Stimulated activated memory B cell treated with anti-CD40 and anti-IgM and Interleukin-4, amounts not matched to agents 10 μg/mL and 1 μg/mL and 100 μg/mL, for 72 hours (primary cell): ENCODE data around the gene KLK5.
A peak's percentile ranks its signal among the peaks of the same experiment; 100 is the strongest.
"Not testable (repeated sequence)": the region's sequence is repeated elsewhere in the genome, so short reads cannot be mapped to it uniquely, and the experiment has no call there.

Experiments
- ATAC-seq: fragments of 150-1000 bp; cut with Tn5 transposase; 2 replicates; pipeline ENCODE4 v1.10.0; 2021
- H3K27ac Mint-ChIP-seq: one replicate; pipeline ENCODE4 v1.8.0; 2022; ENCODE audit warnings: mild to moderate bottlenecking, mixed read lengths
- H3K27me3 Mint-ChIP-seq: one replicate; pipeline ENCODE4 v1.8.0; 2022; ENCODE audit warnings: mixed read lengths
- H3K36me3 Mint-ChIP-seq: one replicate; pipeline ENCODE4 v1.8.0; 2022; ENCODE audit warnings: mixed read lengths
- H3K4me1 Mint-ChIP-seq: one replicate; pipeline ENCODE4 v1.8.0; 2022; ENCODE audit warnings: mixed read lengths
- H3K4me3 Mint-ChIP-seq: one replicate; pipeline ENCODE4 v1.8.0; 2022; ENCODE audit warnings: mild to moderate bottlenecking, moderate library complexity, mixed read lengths
- H3K9me3 Mint-ChIP-seq: one replicate; pipeline ENCODE4 v1.8.0; 2022; ENCODE audit warnings: mixed read lengths

Gene KLK5

DNA sequence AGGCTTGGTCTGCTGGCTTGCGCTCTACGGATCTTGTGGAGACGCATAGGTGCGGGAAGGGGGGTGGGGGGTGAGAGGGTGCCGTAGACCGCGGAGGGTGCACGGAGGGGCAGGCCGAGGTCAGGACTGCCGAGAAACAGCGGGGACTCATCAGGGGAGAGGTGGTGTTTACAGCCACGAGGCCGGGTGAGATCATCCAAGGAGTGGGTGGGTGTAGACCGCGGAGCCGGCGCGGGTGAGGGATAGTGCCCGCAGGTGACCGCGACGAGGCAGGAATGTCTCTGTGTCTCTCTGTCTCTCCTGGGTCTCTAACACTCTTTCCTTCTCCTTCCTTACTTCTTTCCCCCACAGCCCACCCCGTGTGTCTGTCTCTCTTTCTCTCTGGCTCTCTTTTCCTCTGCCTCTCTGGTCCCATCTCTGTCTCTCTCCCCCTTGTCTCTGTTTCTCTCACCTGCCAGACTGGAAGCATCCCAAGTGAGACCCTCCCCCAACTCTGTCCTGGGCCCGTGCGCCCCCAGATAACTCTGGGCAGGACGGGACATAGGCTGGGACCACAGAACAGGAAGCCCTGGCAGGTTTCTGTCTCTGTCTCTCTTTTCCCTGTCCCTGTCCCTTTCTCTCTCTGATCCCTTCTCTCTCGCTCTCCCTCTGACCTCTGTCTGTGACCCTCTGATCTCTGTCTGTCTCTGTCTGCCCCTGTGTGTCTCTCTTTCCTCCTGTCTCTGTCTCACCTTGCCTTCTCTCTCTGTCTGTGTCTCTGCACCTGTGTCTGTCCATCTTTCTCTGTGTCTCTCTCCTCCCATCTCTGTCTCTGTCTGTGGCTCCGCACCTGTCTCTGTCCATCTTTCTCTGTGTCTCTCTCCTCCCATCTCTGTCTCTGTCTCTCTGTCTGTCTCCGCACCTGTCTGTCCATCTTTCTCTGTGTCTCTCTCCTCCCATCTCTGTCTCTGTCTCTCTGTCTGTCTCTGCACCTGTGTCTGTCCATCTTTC is 39.8 kb downstream of the KLK5 start:
- H3K4me1 Mint-ChIP-seq: peaks cover 17% of the 10 kb centered on the region
- H3K27me3 Mint-ChIP-seq: peaks cover 8% of the 10 kb centered on the region
- H3K9me3 Mint-ChIP-seq: no peaks in the 10 kb centered on the region
- no peak overlapping the region for H3K4me3 Mint-ChIP-seq
- H3K36me3 Mint-ChIP-seq: no peaks in the 10 kb centered on the region
- peak; percentile 67 for ATAC-seq
- no peak overlapping the region for H3K27ac Mint-ChIP-seq

DNA sequence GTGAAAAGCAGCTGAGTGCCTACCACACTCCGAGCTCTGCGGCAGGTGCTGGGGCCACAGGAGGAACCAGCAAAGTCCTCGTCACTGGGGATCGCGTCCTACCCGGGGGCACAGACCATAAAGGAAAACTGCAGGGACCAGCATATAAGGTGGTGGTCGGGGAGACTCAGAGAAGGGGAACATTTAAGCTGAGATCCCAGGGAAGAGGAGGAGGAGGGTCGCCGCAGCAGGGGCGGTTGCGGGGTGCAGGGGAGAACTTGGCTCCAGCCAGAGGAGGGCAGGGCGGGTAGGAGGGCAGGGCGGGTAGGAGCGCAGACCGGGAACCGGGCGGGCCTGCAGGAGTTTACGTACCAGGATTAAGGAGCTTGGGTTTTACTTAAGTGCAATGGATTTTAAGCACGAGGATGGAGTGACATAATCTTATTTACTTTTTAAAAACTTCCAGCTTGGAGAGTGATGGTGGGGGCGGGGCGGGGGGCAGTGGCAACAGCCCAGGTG is 40.7 kb downstream of the KLK5 start:
- H3K36me3 Mint-ChIP-seq: no peaks in the 10 kb centered on the region
- H3K27ac Mint-ChIP-seq: no peak overlapping the region
- H3K27me3 Mint-ChIP-seq: peaks cover 6% of the 10 kb centered on the region
- H3K9me3 Mint-ChIP-seq: no peaks in the 10 kb centered on the region
- H3K4me3 Mint-ChIP-seq: no peak overlapping the region
- H3K4me1 Mint-ChIP-seq: peaks cover 17% of the 10 kb centered on the region
- ATAC-seq: no peak

DNA sequence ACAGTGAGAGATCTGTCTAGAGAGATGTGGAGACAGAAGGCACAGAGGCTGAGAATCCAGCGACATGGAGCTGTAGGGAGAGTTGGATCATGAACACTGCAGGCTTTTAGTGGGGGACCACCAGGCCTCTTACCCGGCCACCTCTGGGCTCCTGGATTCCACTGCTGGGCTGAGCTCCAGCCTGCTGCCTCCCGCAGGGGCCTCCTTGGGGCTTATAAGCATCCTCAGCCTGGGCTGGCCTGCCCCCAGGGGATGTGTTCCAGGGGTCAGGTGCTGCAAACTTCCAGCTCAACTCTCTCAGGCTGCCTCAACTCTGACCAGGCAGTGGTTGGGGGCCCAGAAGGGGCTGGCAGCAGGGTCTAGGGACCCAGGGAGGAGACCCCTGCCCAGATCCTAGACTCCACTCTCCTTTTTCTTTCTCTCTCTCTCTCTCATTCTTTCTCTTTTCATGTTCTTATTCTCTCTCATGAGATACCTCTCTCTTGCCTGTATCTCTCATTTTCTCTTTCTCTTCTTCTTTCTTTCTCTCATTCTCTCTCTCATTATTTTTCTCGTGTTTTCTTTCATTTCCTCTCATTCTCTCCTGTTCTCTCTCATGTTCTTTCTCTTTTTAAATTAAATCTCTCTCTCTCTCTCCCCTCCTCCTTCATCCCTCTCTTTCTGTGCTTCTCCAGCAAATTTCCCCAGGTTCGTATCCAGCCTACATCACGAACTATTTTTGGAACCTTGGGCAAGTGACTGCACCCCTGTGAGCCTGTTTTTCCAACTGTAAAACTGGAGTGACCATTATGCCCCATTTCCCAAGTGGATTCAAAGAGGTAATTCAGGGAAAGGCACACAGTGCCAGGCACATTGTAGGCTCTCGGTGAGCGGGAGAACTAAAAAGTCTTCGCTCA is 41.4 kb downstream of the KLK5 start, which contains the start of gene KLK4:
Gene KLK4 (minus strand): TSS at position 190 of the 896 bp plus-strand sequence. CDS start 657 bp downstream, outside the sequence.
- Mint-ChIP-seq H3K27me3 (no peaks in the 10 kb centered on the region), H3K9me3 (no peaks in the 10 kb centered on the region), H3K27ac (no peak within 1 kb of the TSS), H3K4me3 (no peak within 1 kb of the TSS), H3K36me3 (no peaks in the 10 kb centered on the region), H3K4me1 (peaks cover 17% of the 10 kb centered on the region)
- no peak for ATAC-seq

DNA sequence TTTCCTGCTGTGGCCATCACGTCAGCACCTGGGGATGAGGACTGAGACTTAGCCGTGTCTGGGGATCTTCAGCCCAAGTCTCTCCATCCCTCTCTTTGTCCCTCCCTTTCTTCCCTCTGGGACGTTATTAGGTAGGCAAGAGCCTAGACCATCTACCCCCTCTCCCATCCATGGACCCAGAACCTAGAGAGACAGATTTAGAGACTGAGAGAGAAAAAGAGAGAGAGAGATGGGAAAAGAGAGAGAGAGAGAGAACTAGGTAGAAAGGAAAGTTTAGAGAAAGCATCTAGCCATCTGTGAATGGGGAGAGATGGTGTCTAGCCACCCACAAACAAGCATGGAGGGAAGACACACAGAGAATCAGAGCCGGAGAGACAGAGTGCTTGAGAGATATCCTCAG is 42.1 kb downstream of the KLK5 start:
- no peaks in the 10 kb centered on the region for H3K36me3 Mint-ChIP-seq
- H3K9me3 Mint-ChIP-seq: no peaks in the 10 kb centered on the region
- H3K27ac Mint-ChIP-seq: no peak overlapping the region
- peaks cover 17% of the 10 kb centered on the region for H3K4me1 Mint-ChIP-seq
- ATAC-seq: no peak
- no peaks in the 10 kb centered on the region for H3K27me3 Mint-ChIP-seq
- H3K4me3 Mint-ChIP-seq: no peak overlapping the region

DNA sequence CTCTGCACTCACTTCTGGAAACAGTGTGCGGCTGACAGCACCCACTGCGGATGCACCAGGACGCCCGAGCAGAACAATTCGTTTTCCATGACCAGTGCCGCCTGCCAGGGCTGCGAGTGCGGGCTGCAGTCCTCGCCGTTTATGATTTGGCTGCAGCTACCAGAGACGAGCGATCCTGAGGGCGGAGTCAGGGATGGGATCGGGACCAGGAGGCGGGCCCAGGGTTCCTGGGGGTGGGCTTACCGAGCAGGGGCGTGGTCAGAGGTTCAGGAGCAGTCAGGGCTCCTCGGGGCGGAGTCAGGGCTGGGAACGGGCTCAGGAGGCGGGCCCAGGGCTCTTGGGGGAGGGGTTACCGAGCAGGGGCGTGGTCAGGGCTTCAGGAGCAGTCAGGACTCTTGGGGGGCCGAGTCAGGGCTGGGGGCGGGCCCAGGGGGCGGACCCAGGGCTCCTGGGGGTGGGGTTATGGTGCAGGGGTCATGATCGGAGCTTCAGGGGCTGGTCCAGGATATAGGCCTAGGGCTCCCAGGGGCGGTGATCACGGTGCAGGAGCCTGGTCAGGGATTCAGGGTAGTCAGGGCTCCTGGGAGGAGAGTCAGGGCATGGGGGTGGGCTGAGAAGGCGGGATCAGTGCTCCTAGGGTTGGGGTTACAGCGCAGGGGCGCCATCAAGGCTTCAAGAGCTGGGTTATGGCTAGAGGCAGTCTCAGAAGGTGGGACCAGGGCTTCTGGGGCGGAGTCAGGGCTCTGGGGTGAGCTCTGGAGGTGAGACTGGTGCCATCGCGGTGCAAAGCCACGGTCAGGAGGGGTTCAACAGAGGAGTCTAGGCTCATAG is 43.4 kb downstream of the KLK5 start:
- ATAC-seq: peak; percentile 78
- H3K4me1 Mint-ChIP-seq: peaks cover 17% of the 10 kb centered on the region
- H3K36me3 Mint-ChIP-seq: no peaks in the 10 kb centered on the region
- peak overlapping the region; percentile 69 for H3K4me3 Mint-ChIP-seq
- no peaks in the 10 kb centered on the region for H3K27me3 Mint-ChIP-seq
- H3K27ac Mint-ChIP-seq: peak overlapping the region; percentile 40
- no peaks in the 10 kb centered on the region for H3K9me3 Mint-ChIP-seq

DNA sequence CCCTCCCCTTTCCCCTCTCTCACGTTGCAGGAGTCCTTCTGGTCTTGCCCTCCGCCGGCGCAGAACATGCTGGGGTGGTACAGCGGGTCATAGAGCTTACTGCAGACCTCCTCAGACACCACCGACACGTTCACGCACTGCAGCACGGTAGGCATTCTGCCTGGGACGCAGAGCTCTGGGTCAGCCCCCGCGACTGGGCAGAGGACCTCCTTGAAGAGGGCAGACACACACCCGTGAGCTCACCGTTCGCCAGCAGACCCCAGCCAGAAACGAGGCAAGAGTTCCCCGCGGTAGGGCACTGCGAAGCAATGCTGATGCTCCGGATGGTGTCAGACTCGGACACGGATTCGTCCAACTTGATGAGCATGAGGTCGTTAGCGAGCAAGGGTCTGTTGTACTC is 44.5 kb downstream of the KLK5 start:
- no peak for ATAC-seq
- Mint-ChIP-seq H3K27ac (no peak overlapping the region), H3K9me3 (no peaks in the 10 kb centered on the region), H3K27me3 (no peaks in the 10 kb centered on the region), H3K4me1 (peaks cover 17% of the 10 kb centered on the region), H3K36me3 (no peaks in the 10 kb centered on the region), H3K4me3 (no peak overlapping the region)

DNA sequence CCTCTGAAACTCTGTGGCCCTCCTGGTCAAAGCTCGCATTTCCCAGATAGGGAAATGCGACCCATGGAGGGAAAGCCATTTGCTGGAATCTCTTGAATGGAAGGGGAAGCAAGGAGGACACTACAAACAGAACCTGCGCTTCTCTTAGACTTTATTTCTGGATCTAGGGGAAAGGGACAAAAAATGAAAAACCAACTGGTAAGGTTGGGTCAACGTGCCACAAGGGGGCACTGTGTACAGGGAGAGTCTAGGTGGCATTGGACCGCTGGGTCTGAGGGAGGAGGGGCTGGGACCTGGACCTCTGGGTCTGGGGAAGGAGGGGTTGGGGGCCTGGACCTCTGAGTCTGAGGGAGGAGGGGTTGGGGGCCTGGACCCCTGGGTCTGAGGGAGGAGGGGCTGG is 46.6 kb downstream of the KLK5 start:
- Mint-ChIP-seq H3K4me1 (peaks cover 11% of the 10 kb centered on the region), H3K36me3 (no peaks in the 10 kb centered on the region), H3K27me3 (no peaks in the 10 kb centered on the region), H3K9me3 (no peaks in the 10 kb centered on the region), H3K4me3 (no peak overlapping the region), H3K27ac (no peak overlapping the region)
- ATAC-seq: no peak

DNA sequence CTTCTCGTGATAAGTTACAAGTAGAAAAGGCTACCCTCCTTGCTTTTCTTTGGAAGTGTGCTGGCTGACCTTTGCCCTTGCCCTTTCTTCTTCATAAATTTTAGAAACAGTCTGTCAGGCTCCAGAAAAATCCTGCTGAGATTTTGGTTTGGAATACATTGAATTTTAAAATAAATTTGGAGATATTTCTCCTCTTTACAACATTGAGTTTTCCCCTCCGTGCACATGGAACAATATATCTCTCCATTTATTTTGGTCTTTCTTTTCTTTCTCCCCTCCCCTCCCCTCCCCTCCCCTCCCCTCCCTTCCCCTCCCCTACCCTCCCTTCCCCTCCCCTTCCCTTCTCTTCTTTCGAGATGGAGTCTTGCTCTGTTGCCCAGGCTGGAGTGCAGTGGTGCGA is 50.2 kb downstream of the KLK5 start:
- Mint-ChIP-seq H3K4me1 (peaks cover 4% of the 10 kb centered on the region), H3K36me3 (no peaks in the 10 kb centered on the region), H3K27ac (no peak overlapping the region), H3K27me3 (no peaks in the 10 kb centered on the region), H3K9me3 (no peaks in the 10 kb centered on the region), H3K4me3 (no peak overlapping the region)
- ATAC-seq: no peak

DNA sequence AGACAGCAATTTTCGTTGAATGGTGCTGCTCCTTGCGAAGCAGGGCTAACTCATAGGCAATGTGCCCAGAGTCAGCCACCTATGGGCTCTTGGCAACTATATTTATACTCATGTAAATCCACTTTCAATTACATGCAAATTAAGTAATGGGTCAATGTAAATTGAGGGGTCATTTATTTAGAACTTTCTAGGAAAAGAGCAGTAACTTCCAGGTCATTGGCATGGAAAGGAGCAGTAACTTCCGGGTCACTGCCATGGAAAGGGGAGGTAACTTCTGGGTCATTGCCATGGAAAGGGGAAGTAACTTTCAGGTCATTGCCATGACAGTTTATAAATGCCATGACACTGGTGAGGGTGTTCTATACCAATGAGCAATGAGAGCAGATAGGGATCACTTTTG is 53.3 kb downstream of the KLK5 start:
- Mint-ChIP-seq H3K27ac (peak overlapping the region; percentile 59), H3K9me3 (peaks cover 4% of the 10 kb centered on the region), H3K4me3 (no peak overlapping the region), H3K36me3 (no peaks in the 10 kb centered on the region), H3K27me3 (no peaks in the 10 kb centered on the region), H3K4me1 (peaks cover 30% of the 10 kb centered on the region)
- ATAC-seq: no peak

DNA sequence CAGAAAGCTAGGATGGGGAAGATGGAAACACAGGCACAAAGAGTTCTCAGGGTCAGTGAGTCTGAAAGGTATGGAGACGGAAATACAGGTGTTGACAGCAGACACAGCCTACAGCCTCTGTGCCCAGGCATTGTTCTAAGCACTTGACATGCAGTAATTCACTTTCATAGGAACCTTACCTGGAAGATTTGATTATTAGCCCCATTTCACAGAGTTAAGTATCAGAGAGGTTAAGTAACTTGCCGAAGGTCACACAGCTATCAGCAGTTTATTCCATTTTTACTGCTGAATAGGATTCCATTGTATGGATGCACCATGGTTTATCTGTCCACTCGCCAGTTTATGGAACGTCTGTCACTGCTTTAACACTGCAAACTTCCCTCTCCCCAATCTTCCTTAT is 54.8 kb downstream of the KLK5 start:
- no peak overlapping the region for H3K4me3 Mint-ChIP-seq
- peaks cover 4% of the 10 kb centered on the region for H3K9me3 Mint-ChIP-seq
- H3K4me1 Mint-ChIP-seq: peaks cover 35% of the 10 kb centered on the region
- H3K36me3 Mint-ChIP-seq: no peaks in the 10 kb centered on the region
- no peak for ATAC-seq
- no peaks in the 10 kb centered on the region for H3K27me3 Mint-ChIP-seq
- H3K27ac Mint-ChIP-seq: peak overlapping the region; percentile 94

DNA sequence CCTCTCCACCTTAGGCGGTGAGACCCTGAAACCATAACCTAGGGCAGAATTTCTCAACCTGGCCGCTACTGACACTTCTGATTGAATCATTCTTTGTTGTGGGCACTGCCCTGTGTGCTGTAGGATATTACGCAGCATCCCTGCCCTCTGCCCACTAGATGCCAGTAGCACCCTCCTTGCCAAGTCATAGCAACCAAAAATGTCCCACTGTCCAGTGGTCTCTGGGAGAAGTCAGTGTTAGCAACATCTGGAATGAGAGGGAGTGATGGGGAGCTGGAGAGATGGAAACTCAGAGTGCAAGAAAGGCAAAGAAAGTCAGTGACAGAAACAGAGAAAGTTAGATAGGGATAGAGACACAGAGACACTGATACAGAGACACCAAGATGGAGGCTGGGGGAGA is 55.2 kb downstream of the KLK5 start:
- peaks cover 36% of the 10 kb centered on the region for H3K4me1 Mint-ChIP-seq
- ATAC-seq: no peak
- no peak overlapping the region for H3K4me3 Mint-ChIP-seq
- H3K36me3 Mint-ChIP-seq: no peaks in the 10 kb centered on the region
- H3K9me3 Mint-ChIP-seq: peaks cover 4% of the 10 kb centered on the region
- peak overlapping the region; percentile 94 for H3K27ac Mint-ChIP-seq
- H3K27me3 Mint-ChIP-seq: no peaks in the 10 kb centered on the region

DNA sequence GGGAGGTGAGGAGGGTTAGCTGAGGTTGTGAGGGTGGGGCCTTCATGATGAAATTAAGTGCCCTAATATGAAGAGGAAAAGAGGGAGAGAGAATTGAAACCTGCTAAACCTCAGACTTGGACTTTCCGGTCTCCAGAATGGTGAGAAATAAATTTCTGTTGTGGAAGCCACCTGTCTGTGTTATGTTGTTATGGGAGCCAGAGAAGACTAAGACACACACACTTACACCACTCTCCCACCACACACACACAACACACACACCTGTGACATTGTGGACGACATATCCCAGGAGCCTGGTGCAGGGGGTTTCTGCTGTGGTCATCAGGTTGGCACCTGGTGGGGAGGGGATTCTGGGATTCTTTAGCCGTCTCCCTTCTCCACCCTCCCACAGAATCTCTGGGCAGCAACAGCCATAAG is 55.6 kb downstream of the KLK5 start:
- ATAC-seq: peak; percentile 49
- peaks cover 4% of the 10 kb centered on the region for H3K9me3 Mint-ChIP-seq
- no peaks in the 10 kb centered on the region for H3K27me3 Mint-ChIP-seq
- H3K36me3 Mint-ChIP-seq: no peaks in the 10 kb centered on the region
- H3K27ac Mint-ChIP-seq: peak overlapping the region; percentile 94
- H3K4me1 Mint-ChIP-seq: peaks cover 41% of the 10 kb centered on the region
- H3K4me3 Mint-ChIP-seq: peak overlapping the region; percentile 50

DNA sequence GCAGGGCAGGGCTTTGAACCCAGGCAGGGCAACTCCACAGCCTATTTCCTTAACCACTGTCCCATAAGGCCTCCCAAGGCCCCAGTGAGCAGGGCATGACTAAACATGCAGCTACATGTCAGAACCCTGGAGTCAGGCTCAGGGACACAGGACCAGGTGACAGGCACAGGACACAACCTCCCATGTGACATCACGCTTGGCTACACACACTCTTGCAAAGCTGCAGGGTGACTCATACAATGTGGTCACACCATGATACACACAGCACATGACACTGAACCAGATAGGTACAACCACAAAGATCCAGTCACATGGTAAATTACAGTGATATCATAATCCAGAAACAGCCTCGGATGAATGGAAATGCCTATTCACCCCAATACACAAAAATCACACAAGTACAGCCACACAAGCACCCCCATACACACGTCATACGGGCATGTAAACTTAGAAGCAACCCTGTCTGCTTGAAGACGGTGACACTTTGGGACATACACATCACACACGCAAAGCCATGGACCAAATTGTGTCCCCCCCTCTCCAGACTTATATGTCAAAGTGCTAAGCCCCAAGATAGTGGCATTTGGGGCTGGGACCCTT is 56.1 kb downstream of the KLK5 start:
- Mint-ChIP-seq H3K36me3 (no peaks in the 10 kb centered on the region), H3K27me3 (no peaks in the 10 kb centered on the region), H3K4me3 (peak overlapping the region; percentile 50), H3K27ac (peak overlapping the region; percentile 94), H3K4me1 (peaks cover 46% of the 10 kb centered on the region), H3K9me3 (peaks cover 4% of the 10 kb centered on the region)
- peak; percentile 99 for ATAC-seq

DNA sequence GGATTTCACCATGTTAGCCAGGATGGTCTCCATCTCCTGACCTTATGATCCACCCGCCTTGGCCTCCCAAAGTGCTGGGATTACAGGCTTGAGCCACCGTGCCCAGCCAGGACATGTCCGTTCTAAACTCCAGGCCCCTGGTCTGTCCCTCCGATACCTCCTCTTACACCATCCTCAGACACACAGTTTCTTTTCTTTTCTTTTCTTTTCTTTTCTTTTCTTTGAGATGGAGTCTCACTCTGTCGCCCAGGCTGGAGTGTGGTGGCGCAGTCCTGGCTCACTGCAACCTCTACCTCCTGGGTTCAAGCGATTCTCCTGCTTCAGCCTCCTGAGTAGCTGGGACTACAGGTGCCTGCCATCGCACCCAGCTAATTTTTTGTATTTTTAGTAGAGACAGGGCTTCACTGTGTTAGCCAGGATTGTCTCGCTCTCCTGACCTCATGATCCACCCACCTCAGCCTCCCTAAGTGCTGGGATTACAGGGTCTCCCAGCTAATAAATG is 56.7 kb downstream of the KLK5 start:
- Mint-ChIP-seq H3K27ac (peak overlapping the region; percentile 94), H3K4me1 (peaks cover 51% of the 10 kb centered on the region)
- H3K9me3 Mint-ChIP-seq, H3K36me3 Mint-ChIP-seq, ATAC-seq, H3K4me3 Mint-ChIP-seq, H3K27me3 Mint-ChIP-seq: not testable (repeated sequence)
